Activated B cell treated with CpG ODN at 0.5 μM for 24 hours (primary cell): ENCODE results near the gene CCDC50. TPM values are rescaled to one million over a fixed set of nuclear protein-coding genes. Genes with fewer than 3 reads are reported as not detected.

Source experiments
- ATAC-seq: fragments of 200-7000 bp; cut with Tn5 transposase; one replicate; pipeline ENCODE4 v1.10.0; 2021; ENCODE audit warnings: low read depth, mild to moderate bottlenecking, moderate library complexity
- CTCF ChIA-PET: fragments of 350-600 bp; sonication (Branson Sonifier 250); formaldehyde crosslinking; loops from one replicate; lab custom pipeline; 2021; ENCODE audit warnings: antibody characterized with exemption; lab: Charles Lee
- POLR2A ChIA-PET: fragments of 350-600 bp; sonication (Branson Sonifier 250); formaldehyde crosslinking; loops from one replicate; lab custom pipeline; 2021; ENCODE audit warnings: antibody characterized with exemption; lab: Charles Lee
- DNase-seq: peaks from one replicate; pipeline ENCODE4 v3.0.0; 2022
- H3K27ac Mint-ChIP-seq: one replicate; pipeline ENCODE4 v1.8.0; 2020; ENCODE audit warnings: mixed read lengths
- H3K27me3 Mint-ChIP-seq: one replicate; pipeline ENCODE4 v1.8.0; 2021; ENCODE audit warnings: mixed read lengths
- H3K36me3 Mint-ChIP-seq: one replicate; pipeline ENCODE4 v1.8.0; 2021; ENCODE audit warnings: low read depth, mixed read lengths
- H3K4me1 Mint-ChIP-seq: one replicate; pipeline ENCODE4 v1.8.0; 2021; ENCODE audit warnings: mixed read lengths
- H3K4me3 Mint-ChIP-seq: one replicate; pipeline ENCODE4 v1.8.0; 2020; ENCODE audit warnings: mild to moderate bottlenecking, mixed read lengths
- H3K9me3 Mint-ChIP-seq: one replicate; pipeline ENCODE4 v1.8.0; 2020; ENCODE audit warnings: mixed read lengths
- CTCF ChIP-seq: fragments of 200-600 bp; IDR thresholded peaks from one replicate; pipeline ENCODE4 v1.8.0; 2022; ENCODE audit warnings: antibody characterized with exemption, mild to moderate bottlenecking
- intact Hi-C: fragments of 100-400 bp; cut with micrococcal nuclease; formaldehyde crosslinking; loops from one replicate; pipeline ENCODE4 v1.15.1; 2024
- total RNA-seq: library from RNA; stranded (reverse); gene quantifications from 2 replicates; pipeline ENCODE4 v1.2.3, GENCODE V29; 2022

CCDC50 gene
- total RNA-seq, 1 donor from 2014 or later = 153 TPM

- no peaks in the 10 kb centered on the region for H3K27me3 Mint-ChIP-seq
- H3K27ac Mint-ChIP-seq = no peak overlapping the region
- POLR2A ChIA-PET = no interaction called here
- intact Hi-C loops = loop anchor here (5.0 kb wide), 1 partner anchor 516 kb away; no protein-coding TSS in a partner anchor
- CTCF ChIA-PET = no interaction called here
- no peak for TF ChIP-seq CTCF
- H3K36me3 Mint-ChIP-seq = peaks cover 48% of the 10 kb centered on the region
- ATAC-seq (no peak), DNase-seq (no peak)
- no peaks in the 10 kb centered on the region for H3K9me3 Mint-ChIP-seq
- H3K4me3 Mint-ChIP-seq = no peak overlapping the region
- no peaks in the 10 kb centered on the region for H3K4me1 Mint-ChIP-seq
Measured at GRCh38 chr3:191398607-191399006, 69.4 kb downstream of the CCDC50 start.

GRCh38 chr3:191399918-191400317, 70.7 kb downstream of the CCDC50 start:
- DNase-seq (no peak), ATAC-seq (no peak)
- peaks cover 41% of the 10 kb centered on the region for H3K36me3 Mint-ChIP-seq
- intact Hi-C loops = loop anchor here (5.0 kb wide), 1 partner anchor 518 kb away; no protein-coding TSS in a partner anchor
- no peak overlapping the region for H3K4me3 Mint-ChIP-seq
- H3K9me3 Mint-ChIP-seq = no peaks in the 10 kb centered on the region
- H3K4me1 Mint-ChIP-seq = no peaks in the 10 kb centered on the region
- H3K27me3 Mint-ChIP-seq = no peaks in the 10 kb centered on the region
- CTCF ChIA-PET = no interaction called here
- TF ChIP-seq CTCF = no peak
- H3K27ac Mint-ChIP-seq = no peak overlapping the region
- POLR2A ChIA-PET = interaction anchor here (0.6 kb wide), 1 partner anchor 662 kb away, joined by 3 read pairs; no protein-coding TSS in a partner anchor

GRCh38 chr3:191401775-191402357, 72.7 kb downstream of the CCDC50 start:
- CTCF ChIA-PET = no interaction called here
- intact Hi-C loops = no loop called here
- H3K4me1 Mint-ChIP-seq = no peaks in the 10 kb centered on the region

GRCh38 chr3:191409791-191410359, 80.7 kb downstream of the CCDC50 start:
- no peaks in the 10 kb centered on the region for H3K4me1 Mint-ChIP-seq
- no peaks in the 10 kb centered on the region for H3K36me3 Mint-ChIP-seq
- TF ChIP-seq CTCF = no peak
- H3K27ac Mint-ChIP-seq = no peak overlapping the region
- no peak overlapping the region for H3K4me3 Mint-ChIP-seq
- H3K27me3 Mint-ChIP-seq = no peaks in the 10 kb centered on the region
- peaks cover 7% of the 10 kb centered on the region for H3K9me3 Mint-ChIP-seq
- ChIA-PET CTCF (no interaction called here), POLR2A (no interaction called here)
- no peak for ATAC-seq
- no peak for DNase-seq
- intact Hi-C loops = no loop called here

More at GRCh38 chr3:191401775-191402357, 72.7 kb downstream of the CCDC50 start:
- POLR2A ChIA-PET = no interaction called here
- Mint-ChIP-seq H3K9me3 (no peaks in the 10 kb centered on the region), H3K4me3 (no peak overlapping the region), H3K36me3 (peaks cover 24% of the 10 kb centered on the region), H3K27ac (no peak overlapping the region), H3K27me3 (no peaks in the 10 kb centered on the region)
- no peak for DNase-seq
- ATAC-seq = no peak
- TF ChIP-seq CTCF = no peak

- CTCF ChIA-PET = no interaction called here
- no peak for DNase-seq
- intact Hi-C loops = no loop called here
- ATAC-seq = no peak
- TF ChIP-seq CTCF = no peak
- H3K27ac Mint-ChIP-seq = no peak overlapping the region
- H3K4me1 Mint-ChIP-seq = peaks cover 7% of the 10 kb centered on the region
- H3K36me3 Mint-ChIP-seq = no peaks in the 10 kb centered on the region
- POLR2A ChIA-PET = no interaction called here
- H3K4me3 Mint-ChIP-seq = no peak overlapping the region
- peaks cover 13% of the 10 kb centered on the region for H3K9me3 Mint-ChIP-seq
- no peaks in the 10 kb centered on the region for H3K27me3 Mint-ChIP-seq
Measured at GRCh38 chr3:191412759-191413158, 83.6 kb downstream of the CCDC50 start.
